ENCODE data around the gene VAMP1.
"Not testable (repeated sequence)": the region's sequence is repeated elsewhere in the genome, so short reads cannot be mapped to it uniquely, and the experiment has no call there.

The VAMP1 gene

GRCh38 chr12:6469092-6469491 lies 1.4 kb downstream of the VAMP1 start:
- DNase-seq, result no peak

GRCh38 chr12:6468283-6468575 lies 2.2 kb downstream of the VAMP1 start:
- no peak for DNase-seq

GRCh38 chr12:6467571-6468282 lies 2.8 kb downstream of the VAMP1 start:
- DNase-seq, result not testable (repeated sequence)

GRCh38 chr12:6466751-6467150 lies 3.7 kb downstream of the VAMP1 start:
- DNase-seq, result not testable (repeated sequence)

- DNase-seq, result no peak
Measured at GRCh38 chr12:6466184-6466573, 4.3 kb downstream of the VAMP1 start.

- DNase-seq, result no peak
Measured at GRCh38 chr12:6465467-6466183, 4.9 kb downstream of the VAMP1 start.

- no peak for DNase-seq
Measured at GRCh38 chr12:6464531-6464930, 5.9 kb downstream of the VAMP1 start.

GRCh38 chr12:6463858-6464257 lies 6.6 kb downstream of the VAMP1 start:
- no peak for DNase-seq

GRCh38 chr12:6463216-6463615 lies 7.3 kb downstream of the VAMP1 start:
- no peak for DNase-seq

GRCh38 chr12:6462234-6462995 lies 8.1 kb downstream of the VAMP1 start:
- no peak for DNase-seq

- no peak for DNase-seq
Measured at GRCh38 chr12:6461401-6462233, 8.9 kb downstream of the VAMP1 start.

- DNase-seq, result no peak
Measured at GRCh38 chr12:6460751-6461371, 9.6 kb downstream of the VAMP1 start.

- no peak for DNase-seq
Measured at GRCh38 chr12:6459004-6459337, 11.5 kb downstream of the VAMP1 start.

- DNase-seq, result peak; percentile 38
Measured at GRCh38 chr12:6458281-6459003, 12.0 kb downstream of the VAMP1 start.

GRCh38 chr12:6457220-6457945 lies 13.1 kb downstream of the VAMP1 start:
- DNase-seq, result no peak

GRCh38 chr12:6452944-6453630 lies 17.4 kb downstream of the VAMP1 start:
- no peak for DNase-seq

- DNase-seq, result no peak
Measured at GRCh38 chr12:6452245-6452943, 18.1 kb downstream of the VAMP1 start.

- DNase-seq, result no peak
Measured at GRCh38 chr12:6451348-6452244, 18.9 kb downstream of the VAMP1 start, which contains the start of gene TAPBPL. TSS of gene TAPBPL (plus strand) at chr12:6452042. CDS start at chr12:6452249, 207 bp downstream.

- DNase-seq, result no peak
Measured at GRCh38 chr12:6450869-6451347, 19.6 kb downstream of the VAMP1 start.
